ENCODE data around the gene CRADD.

DNA sequence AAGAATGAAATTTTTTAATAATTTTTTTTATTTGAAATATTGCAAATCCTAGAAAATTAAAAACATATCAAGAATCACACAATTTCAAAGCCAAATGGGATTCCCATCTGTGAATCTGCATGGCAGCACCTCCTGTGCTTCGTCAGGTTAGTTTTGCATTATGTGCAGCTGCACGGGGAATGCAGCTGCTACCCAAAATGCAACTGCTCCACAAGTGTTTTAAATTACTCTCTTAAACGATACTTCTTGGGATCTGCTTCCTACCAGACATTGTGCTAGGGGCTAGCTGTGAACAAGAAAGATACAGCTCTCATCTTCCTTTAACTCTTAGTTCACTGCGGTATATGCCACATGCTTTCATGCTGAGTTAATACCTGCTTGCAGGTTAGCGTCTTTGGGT is 154.2 kb downstream of the CRADD start:
- TF ChIP-seq RAD21 (IDR thresholded peaks at IDR 0.05; ENCODE audit: low read depth) = no peak
- TF ChIP-seq FOXM1 (IDR thresholded peaks at IDR 0.05; ENCODE audit: borderline replicate concordance, low read depth) = no peak
- no peak for TF ChIP-seq EGR1 (IDR thresholded peaks at IDR 0.05)
- no peak for TF ChIP-seq TEAD4 (IDR thresholded peaks at IDR 0.05)
- no peak for TF ChIP-seq EP300 (IDR thresholded peaks at IDR 0.05; ENCODE audit: borderline replicate concordance)
- TF ChIP-seq YY1 (IDR thresholded peaks at IDR 0.05; ENCODE audit: low read depth) = no peak
